Smooth muscle cell (in vitro differentiated cells): Measurements from ENCODE around the gene TMEM117. TPM values are rescaled to one million over a fixed set of nuclear protein-coding genes. Genes with fewer than 3 reads are reported as not detected.
A peak's percentile ranks its signal among the peaks of the same experiment; 100 is the strongest.

Source experiments
- DNase-seq: peaks from one replicate; lab custom pipeline; 2025; ENCODE audit not compliant: unreplicated experiment; lab: John Stamatoyannopoulos, UW
- H2AFZ ChIP-seq: fragments of 200-600 bp; sonication (generic); 2 replicates; pipeline ENCODE4 v1.6.0; 2016; ENCODE audit warnings: antibody characterized with exemption, low read depth, mild to moderate bottlenecking
- H3F3A ChIP-seq: fragments of 200-600 bp; sonication (generic); 2 replicates; pipeline ENCODE4 v1.6.0; 2017; ENCODE audit warnings: antibody characterized with exemption, low read depth
- H3K27ac ChIP-seq: fragments of 200-600 bp; sonication (generic); 2 replicates; pipeline ENCODE4 v1.5.1; 2016; ENCODE audit warnings: low read depth, mild to moderate bottlenecking
- H3K27me3 ChIP-seq: fragments of 200-600 bp; sonication (generic); 2 replicates; pipeline ENCODE4 v1.6.1; 2016; ENCODE audit warnings: low read depth, mild to moderate bottlenecking
- H3K36me3 ChIP-seq: fragments of 200-600 bp; sonication (generic); 2 replicates; pipeline ENCODE4 v1.5.1; 2016; ENCODE audit warnings: low read depth
- H3K4me1 ChIP-seq: fragments of 200-600 bp; sonication (generic); 2 replicates; pipeline ENCODE4 v1.5.1; 2016; ENCODE audit warnings: low read depth
- H3K4me2 ChIP-seq: fragments of 200-600 bp; sonication (generic); 2 replicates; pipeline ENCODE4 v1.6.0; 2016; ENCODE audit warnings: mild to moderate bottlenecking
- H3K4me3 ChIP-seq: fragments of 200-600 bp; sonication (generic); 2 replicates; pipeline ENCODE4 v1.5.1; 2016; ENCODE audit warnings: mild to moderate bottlenecking
- H3K79me2 ChIP-seq: fragments of 200-600 bp; sonication (generic); 2 replicates; pipeline ENCODE4 v1.6.0; 2016; ENCODE audit warnings: low read depth, mild to moderate bottlenecking
- H3K9ac ChIP-seq: fragments of 200-600 bp; sonication (generic); 2 replicates; pipeline ENCODE4 v1.6.0; 2016; ENCODE audit warnings: low read depth
- H3K9me3 ChIP-seq: fragments of 200-600 bp; sonication (generic); replicated peaks from 2 replicates; pipeline ENCODE4 v1.5.1; 2016; ENCODE audit warnings: low read depth
- H4K20me1 ChIP-seq: fragments of 200-600 bp; sonication (generic); 2 replicates; pipeline ENCODE4 v1.6.0; 2016; ENCODE audit warnings: low read depth
- CTCF ChIP-seq: fragments of 200-600 bp; sonication (generic); IDR thresholded peaks from 2 replicates; pipeline ENCODE4 v1.5.1; 2017; ENCODE audit warnings: borderline replicate concordance, mild to moderate bottlenecking, antibody characterized with exemption; ENCODE audit not compliant: insufficient read depth, poor library complexity, severe bottlenecking
- WGBS: methylation state at CpG from one replicate; pipeline ENCODE4 v1.1.7; 2016; ENCODE audit warnings: low lambda C conversion rate; 5-methylcytosine and 5-hydroxymethylcytosine counted together
- polyA plus RNA-seq: library from polyadenylated mRNA; unstranded; fragments of >200 nt; fragmentation: Nextera tagmentation; extraction: Ambion mirVana; gene quantifications from 2 replicates; pipeline ENCODE4 v1.2.1, GENCODE V29; 2016
- total RNA-seq: library from RNA; depleted of rRNA; stranded (reverse); fragments of >200 nt; gene quantifications from 2 replicates; pipeline ENCODE4 v1.2.3, GENCODE V29; 2014

Gene TMEM117
- total and polyA plus RNA-seq, 2 experiments from 2014 or later, result 13.0 to 38.9 TPM

GRCh38 chr12:43988838-43989560 is 153.1 kb downstream of the TMEM117 start:
- no peak overlapping the region for H2AFZ ChIP-seq
- no peaks in the 10 kb centered on the region for H3K36me3 ChIP-seq
- H3K4me3 ChIP-seq, result no peak overlapping the region
- no peaks in the 10 kb centered on the region for H3K79me2 ChIP-seq
- no peaks in the 10 kb centered on the region for H3K9me3 ChIP-seq
- no peak for DNase-seq
- no peak overlapping the region for H3K4me2 ChIP-seq
- no peaks in the 10 kb centered on the region for H3F3A ChIP-seq
- no peak for TF ChIP-seq CTCF
- no peaks in the 10 kb centered on the region for H3K4me1 ChIP-seq
- no peaks in the 10 kb centered on the region for H4K20me1 ChIP-seq
- H3K9ac ChIP-seq, result no peak overlapping the region
- no peak overlapping the region for H3K27ac ChIP-seq
- WGBS, result 76% methylated on average over 5 of the region's 5 CpGs
- no peaks in the 10 kb centered on the region for H3K27me3 ChIP-seq

- Histone ChIP-seq H3F3A (no peaks in the 10 kb centered on the region), H2AFZ (no peak overlapping the region), H3K4me2 (no peak overlapping the region), H3K9ac (no peak overlapping the region), H3K79me2 (no peaks in the 10 kb centered on the region), H3K27me3 (no peaks in the 10 kb centered on the region), H3K4me1 (no peaks in the 10 kb centered on the region), H3K36me3 (no peaks in the 10 kb centered on the region), H4K20me1 (no peaks in the 10 kb centered on the region), H3K9me3 (no peaks in the 10 kb centered on the region), H3K27ac (no peak overlapping the region), H3K4me3 (no peak overlapping the region)
- no peak for DNase-seq
- no peak for TF ChIP-seq CTCF
These were observed 157.0 kb downstream of the TMEM117 start for GRCh38 chr12:43992856-43993255.

GRCh38 chr12:44000309-44000952 is 164.6 kb downstream of the TMEM117 start:
- no peaks in the 10 kb centered on the region for H3K27me3 ChIP-seq
- H4K20me1 ChIP-seq, result no peaks in the 10 kb centered on the region
- no peaks in the 10 kb centered on the region for H3K36me3 ChIP-seq
- WGBS, result 83% methylated on average over 5 of the region's 5 CpGs
- TF ChIP-seq CTCF, result peak; percentile 44
- no peaks in the 10 kb centered on the region for H3K9me3 ChIP-seq
- H3F3A ChIP-seq, result no peaks in the 10 kb centered on the region
- DNase-seq, result no peak
- no peaks in the 10 kb centered on the region for H3K4me1 ChIP-seq
- H3K27ac ChIP-seq, result no peak overlapping the region
- no peak overlapping the region for H3K4me3 ChIP-seq
- no peak overlapping the region for H3K9ac ChIP-seq
- no peak overlapping the region for H2AFZ ChIP-seq
- no peak overlapping the region for H3K4me2 ChIP-seq
- no peaks in the 10 kb centered on the region for H3K79me2 ChIP-seq
